ENCODE measurements around the gene ARMCX2. TPM values are rescaled to one million over a fixed set of nuclear protein-coding genes. Genes with fewer than 3 reads are reported as not detected.

The ARMCX2 gene
- total and polyA plus RNA-seq, 2 donors (not counting 1 experiment from before 2014, with no cell fraction given) = 8.7 to 24.0 TPM

DNA sequence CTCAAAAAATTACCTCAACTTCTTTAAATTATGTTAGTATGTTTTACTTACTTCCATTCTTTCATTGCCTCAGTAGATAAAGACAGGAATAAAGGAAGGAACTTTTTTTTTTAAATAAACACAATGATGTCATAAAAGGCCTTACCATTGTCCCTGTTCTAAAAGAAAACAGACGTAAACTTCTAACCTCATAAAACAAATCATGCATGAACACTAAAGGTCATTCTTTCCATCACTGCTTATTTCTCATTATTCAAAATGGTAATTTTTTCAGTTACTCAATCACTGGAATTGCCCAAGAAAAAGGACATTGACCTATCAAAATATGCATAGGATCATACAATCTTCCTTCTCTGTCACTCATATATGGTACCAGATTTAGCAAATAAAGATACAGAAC lies 32.2 kb upstream of the ARMCX2 start:
- Histone ChIP-seq H3K9ac (ENCODE audit: low read length) (no peak overlapping the region), H4K20me1 (ENCODE audit: control insufficient read depth, insufficient read depth, low read length, poor library complexity, severe bottlenecking) (no peaks in the 10 kb centered on the region), H3K27ac (ENCODE audit: low read length in 2 of 2) (no peak overlapping the region), H3K27me3 (replicated peaks in 1 of 4; ENCODE audit: control extremely low read depth in 1 of 4, control insufficient read depth in 3 of 4, insufficient read depth in 4 of 4, low read length in 3 of 4) (no peaks in the 10 kb centered on the region), H3K4me3 (ENCODE audit: control extremely low read depth in 1 of 5, extremely low read depth in 1 of 5, insufficient read depth in 1 of 5, low read depth in 2 of 5, low read length in 4 of 5) (no peak overlapping the region), H3K36me3 (replicated peaks in 1 of 2; ENCODE audit: control extremely low read depth in 1 of 2, control insufficient read depth in 1 of 2, extremely low read depth in 1 of 2, insufficient read depth in 2 of 2, low read length in 1 of 2) (no peaks in the 10 kb centered on the region), H3K4me1 (ENCODE audit: control insufficient read depth in 2 of 2, insufficient read depth in 2 of 2, low read length in 2 of 2) (no peaks in the 10 kb centered on the region), H3K4me2 (replicated peaks; ENCODE audit: low read depth, low read length, poor library complexity, severe bottlenecking) (no peak overlapping the region), H3K9me3 (ENCODE audit: control extremely low read depth in 1 of 3, control insufficient read depth in 2 of 3, insufficient read depth in 1 of 3, low read length in 2 of 3) (no peaks in the 10 kb centered on the region), H2AFZ (ENCODE audit: insufficient read depth, low read depth, low read length, poor library complexity, severe bottlenecking) (no peak overlapping the region), H3K79me2 (ENCODE audit: control insufficient read depth, insufficient read depth, low read length) (no peaks in the 10 kb centered on the region)
- Mint-ChIP-seq H3K27ac (no peak overlapping the region), H3K4me3 (no peak overlapping the region), H3K27me3 (no peaks in the 10 kb centered on the region), H3K4me1 (peaks cover 6% of the 10 kb centered on the region), H3K9me3 (ENCODE audit: insufficient read depth) (no peaks in the 10 kb centered on the region)
- intact Hi-C loops (cut with micrococcal nuclease) = no loop called here
- DNase-seq (no peak), ATAC-seq (ENCODE audit: low read depth) (no peak)
- ChIA-PET POLR2A (no interaction called here), CTCF (no interaction called here)
- TF ChIP-seq, protein P1, sequence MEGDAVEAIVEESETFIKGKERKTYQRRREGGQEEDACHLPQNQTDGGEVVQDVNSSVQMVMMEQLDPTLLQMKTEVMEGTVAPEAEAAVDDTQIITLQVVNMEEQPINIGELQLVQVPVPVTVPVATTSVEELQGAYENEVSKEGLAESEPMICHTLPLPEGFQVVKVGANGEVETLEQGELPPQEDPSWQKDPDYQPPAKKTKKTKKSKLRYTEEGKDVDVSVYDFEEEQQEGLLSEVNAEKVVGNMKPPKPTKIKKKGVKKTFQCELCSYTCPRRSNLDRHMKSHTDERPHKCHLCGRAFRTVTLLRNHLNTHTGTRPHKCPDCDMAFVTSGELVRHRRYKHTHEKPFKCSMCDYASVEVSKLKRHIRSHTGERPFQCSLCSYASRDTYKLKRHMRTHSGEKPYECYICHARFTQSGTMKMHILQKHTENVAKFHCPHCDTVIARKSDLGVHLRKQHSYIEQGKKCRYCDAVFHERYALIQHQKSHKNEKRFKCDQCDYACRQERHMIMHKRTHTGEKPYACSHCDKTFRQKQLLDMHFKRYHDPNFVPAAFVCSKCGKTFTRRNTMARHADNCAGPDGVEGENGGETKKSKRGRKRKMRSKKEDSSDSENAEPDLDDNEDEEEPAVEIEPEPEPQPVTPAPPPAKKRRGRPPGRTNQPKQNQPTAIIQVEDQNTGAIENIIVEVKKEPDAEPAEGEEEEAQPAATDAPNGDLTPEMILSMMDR (IDR thresholded peaks at IDR 0.05) = no peak
- TF ChIP-seq EZH2 (IDR thresholded peaks at IDR 0.05; ENCODE audit: borderline replicate concordance, insufficient read depth, low read depth, low read length, poor library complexity, severe bottlenecking) = no peak
- no CpG with 5 or more reads among the region's 1 CpG for WGBS (ENCODE audit: insufficient coverage)

DNA sequence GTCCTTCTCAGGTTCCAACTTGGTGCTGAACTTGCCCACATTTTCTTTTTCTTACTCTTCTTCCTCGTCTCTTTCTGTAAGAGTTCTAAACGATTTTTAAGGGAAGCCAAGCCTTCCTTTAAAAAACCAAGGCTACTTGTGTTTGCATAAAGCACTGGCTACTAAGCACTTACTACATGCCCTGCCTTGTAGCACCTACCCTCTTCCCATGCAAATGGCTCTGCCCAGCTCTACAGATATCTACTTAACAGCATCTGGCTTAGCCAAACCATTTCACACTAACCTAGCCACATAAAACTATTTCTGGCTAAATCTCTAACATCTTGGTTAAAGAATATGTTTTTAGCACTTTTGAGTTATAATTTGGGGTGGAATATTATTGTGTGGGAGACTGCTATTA lies 26.9 kb upstream of the ARMCX2 start:
- no peaks in the 10 kb centered on the region for H3K9me3 ChIP-seq (ENCODE audit: control extremely low read depth in 1 of 3, control insufficient read depth in 2 of 3, insufficient read depth in 1 of 3, low read length in 2 of 3)
- H3K36me3 ChIP-seq (replicated peaks in 1 of 2; ENCODE audit: control extremely low read depth in 1 of 2, control insufficient read depth in 1 of 2, extremely low read depth in 1 of 2, insufficient read depth in 2 of 2, low read length in 1 of 2) = no peaks in the 10 kb centered on the region
- POLR2A ChIA-PET = no interaction called here
- H3K27ac ChIP-seq (ENCODE audit: low read length in 2 of 2) = no peak overlapping the region
- H3K4me2 ChIP-seq (replicated peaks; ENCODE audit: low read depth, low read length, poor library complexity, severe bottlenecking) = no peak overlapping the region
- ATAC-seq (ENCODE audit: low read depth) = no peak
- H4K20me1 ChIP-seq (ENCODE audit: control insufficient read depth, insufficient read depth, low read length, poor library complexity, severe bottlenecking) = no peaks in the 10 kb centered on the region
- intact Hi-C loops (cut with micrococcal nuclease) = no loop called here
- H3K4me3 Mint-ChIP-seq = no peak overlapping the region
- H3K79me2 ChIP-seq (ENCODE audit: control insufficient read depth, insufficient read depth, low read length) = no peaks in the 10 kb centered on the region
- peaks cover 3% of the 10 kb centered on the region for H3K27me3 Mint-ChIP-seq
- DNase-seq = no peak
- H3K4me3 ChIP-seq (ENCODE audit: control extremely low read depth in 1 of 5, extremely low read depth in 1 of 5, insufficient read depth in 1 of 5, low read depth in 2 of 5, low read length in 4 of 5) = no peak overlapping the region
- no peaks in the 10 kb centered on the region for H3K9me3 Mint-ChIP-seq (ENCODE audit: insufficient read depth)
- no peak overlapping the region for H2AFZ ChIP-seq (ENCODE audit: insufficient read depth, low read depth, low read length, poor library complexity, severe bottlenecking)
- 93% methylated on average over 2 of the region's 2 CpGs for WGBS (ENCODE audit: insufficient coverage)
- TF ChIP-seq, protein P1 (IDR thresholded peaks at IDR 0.05) = no peak
- TF ChIP-seq EZH2 (IDR thresholded peaks at IDR 0.05; ENCODE audit: borderline replicate concordance, insufficient read depth, low read depth, low read length, poor library complexity, severe bottlenecking) = no peak
- no peak overlapping the region for H3K9ac ChIP-seq (ENCODE audit: low read length)
- no peak overlapping the region for H3K27ac Mint-ChIP-seq
- H3K27me3 ChIP-seq (replicated peaks in 1 of 4; ENCODE audit: control extremely low read depth in 1 of 4, control insufficient read depth in 3 of 4, insufficient read depth in 4 of 4, low read length in 3 of 4) = no peaks in the 10 kb centered on the region
- H3K4me1 ChIP-seq (ENCODE audit: control insufficient read depth in 2 of 2, insufficient read depth in 2 of 2, low read length in 2 of 2) = no peaks in the 10 kb centered on the region
- CTCF ChIA-PET = no interaction called here
- no peaks in the 10 kb centered on the region for H3K4me1 Mint-ChIP-seq
